Common myeloid progenitor, CD34-positive (primary cell): ENCODE measurements around the gene KCNIP3.
A peak's percentile ranks its signal among the peaks of the same experiment; 100 is the strongest.
"Not testable (repeated sequence)": the region's sequence is repeated elsewhere in the genome, so short reads cannot be mapped to it uniquely, and the experiment has no call there.

Experiments used
- CTCF ChIA-PET: fragments of 350-600 bp; sonication (Branson Sonifier 250); formaldehyde crosslinking; loops from one replicate; lab custom pipeline; 2021; ENCODE audit warnings: antibody characterized with exemption; lab: Charles Lee
- POLR2A ChIA-PET: fragments of 350-600 bp; sonication (Branson Sonifier 250); formaldehyde crosslinking; loops from one replicate; lab custom pipeline; 2021; ENCODE audit warnings: antibody characterized with exemption; lab: Charles Lee
- DNase-seq, 3 donors: peaks; one replicate each; pipeline versions ENCODE4 v3.0.0 to v3.0.0-alpha.2; 2013
- H3K27ac ChIP-seq, 2 experiments: 1 replicate in 1 of 2; 2 replicates in 1 of 2; pipeline ENCODE4 v1.7.0; 2013; ENCODE audit warnings: inconsistent platforms in 2 of 2, low read length in 2 of 2, mild to moderate bottlenecking in 2 of 2, low read depth in 1 of 2, moderate library complexity in 1 of 2; ENCODE audit not compliant: severe bottlenecking in 2 of 2, insufficient read depth in 1 of 2, poor library complexity in 1 of 2
- H3K27me3 ChIP-seq, 5 experiments: replicated peaks in 2 of 5; 1 replicate in 3 of 5; 2 replicates in 2 of 5; pipeline versions ENCODE4 v1.6.1 to v1.7.0; 2013; ENCODE audit warnings: low read length in 4 of 5, mild to moderate bottlenecking in 2 of 5, moderate library complexity in 2 of 5, inconsistent platforms in 1 of 5; ENCODE audit not compliant: insufficient read depth in 5 of 5, control insufficient read depth in 4 of 5
- H3K36me3 ChIP-seq, 4 experiments: 1 replicate in 2 of 4; 2 replicates in 2 of 4; pipeline versions ENCODE4 v1.6.1 to v1.7.0; 2013; ENCODE audit warnings: low read length in 3 of 4, control low read depth in 1 of 4, mild to moderate bottlenecking in 1 of 4; ENCODE audit not compliant: control insufficient read depth in 4 of 4, insufficient read depth in 4 of 4
- H3K4me1 ChIP-seq, 4 experiments: 1 replicate in 3 of 4; 2 replicates in 1 of 4; pipeline versions ENCODE4 v1.6.1 to v1.7.1; 2013; ENCODE audit warnings: low read length in 3 of 4, mild to moderate bottlenecking in 3 of 4, control low read depth in 1 of 4, inconsistent platforms in 1 of 4, moderate library complexity in 1 of 4; ENCODE audit not compliant: control insufficient read depth in 4 of 4, insufficient read depth in 4 of 4; ENCODE audit errors: control extremely low read depth in 1 of 4
- H3K4me3 ChIP-seq, 7 experiments: 1 replicate in 4 of 7; 2 replicates in 3 of 7; pipeline versions ENCODE4 v1.5.1 to v1.7.0; 2013; ENCODE audit warnings: mild to moderate bottlenecking in 7 of 7, low read length in 6 of 7, moderate library complexity in 6 of 7, inconsistent platforms in 2 of 7, low read depth in 2 of 7, control low read depth in 1 of 7; ENCODE audit not compliant: insufficient read depth in 4 of 7, control insufficient read depth in 1 of 7; ENCODE audit errors: extremely low read depth in 1 of 7
- H3K9me3 ChIP-seq, 5 experiments: 1 replicate in 4 of 5; 2 replicates in 1 of 5; pipeline versions ENCODE4 v1.6.1 to v1.7.1; 2013; ENCODE audit warnings: low read length in 4 of 5, mild to moderate bottlenecking in 2 of 5, inconsistent platforms in 1 of 5, low read depth in 1 of 5, moderate library complexity in 1 of 5; ENCODE audit not compliant: control insufficient read depth in 4 of 5, insufficient read depth in 2 of 5; ENCODE audit errors: control extremely low read depth in 1 of 5
- WGBS: methylation state at CpG from one replicate; pipeline ENCODE4 v1.1.5; 2013; ENCODE audit not compliant: insufficient coverage; 5-methylcytosine and 5-hydroxymethylcytosine counted together

The KCNIP3 gene

GRCh38 chr2:95411239-95411638 is 114.1 kb downstream of the KCNIP3 start:
- CTCF ChIA-PET = interaction anchor here (0.9 kb wide), 1 partner anchor 319 kb away, joined by 4 read pairs; no protein-coding TSS in a partner anchor
- H3K9me3 ChIP-seq, H3K27ac ChIP-seq, POLR2A ChIA-PET, H3K4me1 ChIP-seq, H3K4me3 ChIP-seq, DNase-seq, H3K27me3 ChIP-seq: not testable (repeated sequence)
- WGBS = 97% methylated on average over 5 of the region's 5 CpGs
- H3K36me3 ChIP-seq = peaks cover 2 to 13% (median 6%) of the 10 kb centered on the region in 4 experiments

GRCh38 chr2:95414015-95414594 is 117.0 kb downstream of the KCNIP3 start:
- 0% methylated on average over 1 of the region's 9 CpGs for WGBS
- H3K9me3 ChIP-seq, H3K27ac ChIP-seq, H3K4me3 ChIP-seq, H3K27me3 ChIP-seq, POLR2A ChIA-PET, H3K4me1 ChIP-seq: not testable (repeated sequence)
- CTCF ChIA-PET = interaction anchor here (1.6 to 2.0 kb wide), 2 partner anchors 27 to 315 kb away, joined by 3 to 8 read pairs; no protein-coding TSS in a partner anchor
- peak; percentile 38 to 64 (median 63) for DNase-seq
- H3K36me3 ChIP-seq = peaks cover 0 to 13% (median 1%) of the 10 kb centered on the region in 4 experiments

DNA sequence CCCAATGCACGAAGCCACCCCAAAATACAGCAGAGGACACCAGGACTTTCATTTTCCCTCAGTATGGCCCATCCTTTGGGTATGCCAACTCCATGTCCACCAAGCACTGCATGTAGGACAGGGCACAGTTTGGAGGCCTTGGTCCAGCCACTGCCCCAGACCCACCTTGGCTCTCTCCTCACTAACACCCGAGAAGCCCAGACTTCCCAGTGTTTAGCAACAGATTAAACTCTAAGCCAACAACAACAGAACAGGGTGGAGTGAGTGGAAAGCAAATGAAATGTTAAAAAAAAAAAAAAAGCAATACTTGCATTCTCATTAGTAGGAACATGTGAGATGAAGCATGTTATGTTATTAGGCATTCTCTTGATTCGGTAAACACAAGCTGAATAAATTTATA is 118.0 kb downstream of the KCNIP3 start:
- H3K4me3 ChIP-seq, DNase-seq, H3K27me3 ChIP-seq, H3K4me1 ChIP-seq, POLR2A ChIA-PET, H3K9me3 ChIP-seq, H3K27ac ChIP-seq: not testable (repeated sequence)
- peaks cover 0 to 13% (median 1%) of the 10 kb centered on the region in 4 experiments for H3K36me3 ChIP-seq
- 100% methylated on average over 1 of the region's 3 CpGs for WGBS
- CTCF ChIA-PET = interaction anchor here (1.0 to 2.0 kb wide), 2 partner anchors 309 to 314 kb away, joined by 3 to 8 read pairs; no protein-coding TSS in a partner anchor

DNA sequence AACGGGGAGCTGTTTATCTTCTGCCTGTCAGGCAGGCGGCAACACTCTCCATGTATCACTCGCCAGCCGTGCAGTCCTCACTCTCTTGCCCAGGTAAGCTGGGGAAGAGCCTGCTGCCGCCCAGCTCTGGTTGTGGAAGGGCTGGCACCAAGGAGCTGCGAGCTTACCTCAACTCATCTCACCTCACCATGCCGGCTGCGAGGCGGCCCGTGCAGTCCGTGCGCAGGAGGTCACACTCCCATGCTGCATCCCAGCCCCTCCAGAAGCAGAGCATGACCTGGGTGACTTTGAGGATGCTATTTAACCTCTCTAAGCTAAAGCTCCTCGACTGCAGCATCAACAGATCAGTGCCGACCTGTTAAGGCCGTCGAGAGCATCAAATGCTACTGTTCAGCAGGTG is 118.4 kb downstream of the KCNIP3 start:
- H3K4me3 ChIP-seq, POLR2A ChIA-PET, H3K27me3 ChIP-seq, H3K27ac ChIP-seq, H3K4me1 ChIP-seq, DNase-seq, H3K9me3 ChIP-seq: not testable (repeated sequence)
- CTCF ChIA-PET = interaction anchor here (1.0 to 2.0 kb wide), 2 partner anchors 309 to 314 kb away, joined by 3 to 8 read pairs; no protein-coding TSS in a partner anchor
- WGBS = 100% methylated on average over 7 of the region's 16 CpGs
- H3K36me3 ChIP-seq = peaks cover 0 to 11% (median 1%) of the 10 kb centered on the region in 4 experiments

GRCh38 chr2:95427196-95427867 is 130.2 kb downstream of the KCNIP3 start:
- DNase-seq, POLR2A ChIA-PET, H3K27me3 ChIP-seq, H3K9me3 ChIP-seq, H3K36me3 ChIP-seq, CTCF ChIA-PET, H3K4me3 ChIP-seq, H3K4me1 ChIP-seq, H3K27ac ChIP-seq: not testable (repeated sequence)
- no CpG with 5 or more reads among the region's 30 CpGs for WGBS

- no CpG with 5 or more reads among the region's 8 CpGs for WGBS
- H3K27me3 ChIP-seq, POLR2A ChIA-PET: not testable (repeated sequence)
These were observed 132.8 kb downstream of the KCNIP3 start for GRCh38 chr2:95429748-95430467.

GRCh38 chr2:95433373-95433772 is 136.2 kb downstream of the KCNIP3 start:
- CTCF ChIA-PET, DNase-seq, H3K9me3 ChIP-seq, H3K27ac ChIP-seq, H3K27me3 ChIP-seq, H3K36me3 ChIP-seq, POLR2A ChIA-PET, H3K4me1 ChIP-seq, H3K4me3 ChIP-seq: not testable (repeated sequence)
- no CpG with 5 or more reads among the region's 4 CpGs for WGBS

More at GRCh38 chr2:95429748-95430467, 132.8 kb downstream of the KCNIP3 start:
- H3K36me3 ChIP-seq, H3K9me3 ChIP-seq, H3K27ac ChIP-seq, CTCF ChIA-PET, H3K4me1 ChIP-seq, DNase-seq, H3K4me3 ChIP-seq: not testable (repeated sequence)
